ENCODE data around the gene CALHM5.

DNA sequence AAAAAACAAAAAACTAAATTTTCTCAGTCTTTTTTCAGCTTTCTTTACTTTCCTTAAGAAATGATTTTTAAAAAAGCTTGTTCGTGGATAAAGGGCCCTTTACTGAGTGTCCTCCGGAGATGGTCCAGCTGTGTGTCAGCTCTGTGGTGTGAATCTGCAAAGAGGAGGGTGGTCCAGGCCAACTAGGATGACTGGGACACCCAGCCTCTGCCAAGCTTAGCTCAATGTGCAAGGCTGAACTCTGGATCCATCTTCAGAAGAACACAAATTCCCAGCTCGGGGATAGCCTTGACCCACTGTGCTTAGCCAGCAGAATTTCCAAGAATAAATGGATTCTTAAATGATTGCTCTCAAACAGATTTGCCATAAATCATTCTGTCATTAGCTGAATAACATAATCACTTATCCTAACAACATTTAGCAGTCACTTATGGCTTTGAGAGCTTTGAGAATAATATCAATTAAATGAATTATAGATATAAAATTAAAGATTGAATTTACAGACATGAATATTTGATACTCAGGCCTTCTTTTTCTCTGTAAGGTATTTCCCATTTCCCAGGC, 14.2 kb upstream of the CALHM5 start:
- TF ChIP-seq CTCF (conservative IDR thresholded peaks at IDR 0.05) (no peak), EZH2 (IDR thresholded peaks at IDR 0.05; ENCODE audit: low read depth) (no peak)

Data from PC-9 (cell line).